Stimulated activated CD8-positive, alpha-beta memory T cell treated with anti-CD3 and anti-CD28 coated beads, Interleukin-12 subunit alpha, Interleukin-12 subunit beta, amount 100 ng/mL, for 24 hours (primary cell): ENCODE results near the gene BMP2.

Experiments
- DNase-seq: peaks from one replicate; pipeline ENCODE4 v3.0.0-alpha.2; 2020; ENCODE audit errors: extremely low read depth

Gene BMP2

DNA sequence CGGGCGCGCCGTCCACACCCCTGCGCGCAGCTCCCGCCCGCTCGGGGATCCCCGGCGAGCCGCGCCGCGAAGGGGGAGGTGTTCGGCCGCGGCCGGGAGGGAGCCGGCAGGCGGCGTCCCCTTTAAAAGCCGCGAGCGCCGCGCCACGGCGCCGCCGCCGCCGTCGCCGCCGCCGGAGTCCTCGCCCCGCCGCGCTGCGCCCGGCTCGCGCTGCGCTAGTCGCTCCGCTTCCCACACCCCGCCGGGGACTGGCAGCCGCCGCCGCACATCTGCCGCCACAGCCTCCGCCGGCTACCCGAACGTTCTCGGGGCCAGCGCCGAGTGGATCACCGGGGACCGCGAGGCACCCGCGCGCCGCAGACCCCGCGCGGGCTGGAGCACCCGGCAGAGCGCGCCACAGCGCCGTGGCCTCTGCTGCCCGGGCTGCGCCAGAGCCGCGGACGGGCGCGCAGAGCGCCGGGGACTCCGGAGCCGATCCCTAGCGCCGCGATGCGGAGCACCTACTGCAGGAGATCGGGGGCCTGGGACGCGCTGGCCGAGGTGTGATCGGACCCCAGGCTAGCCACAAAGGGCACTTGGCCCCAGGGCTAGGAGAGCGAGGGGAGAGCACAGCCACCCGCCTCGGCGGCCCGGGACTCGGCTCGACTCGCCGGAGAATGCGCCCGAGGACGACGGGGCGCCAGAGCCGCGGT is at the start of gene BMP2:
TSS of gene BMP2 (plus strand) at position 151 of the 692 bp plus-strand sequence. CDS start 2,441 bp downstream, outside the sequence.
- no peak for DNase-seq

DNA sequence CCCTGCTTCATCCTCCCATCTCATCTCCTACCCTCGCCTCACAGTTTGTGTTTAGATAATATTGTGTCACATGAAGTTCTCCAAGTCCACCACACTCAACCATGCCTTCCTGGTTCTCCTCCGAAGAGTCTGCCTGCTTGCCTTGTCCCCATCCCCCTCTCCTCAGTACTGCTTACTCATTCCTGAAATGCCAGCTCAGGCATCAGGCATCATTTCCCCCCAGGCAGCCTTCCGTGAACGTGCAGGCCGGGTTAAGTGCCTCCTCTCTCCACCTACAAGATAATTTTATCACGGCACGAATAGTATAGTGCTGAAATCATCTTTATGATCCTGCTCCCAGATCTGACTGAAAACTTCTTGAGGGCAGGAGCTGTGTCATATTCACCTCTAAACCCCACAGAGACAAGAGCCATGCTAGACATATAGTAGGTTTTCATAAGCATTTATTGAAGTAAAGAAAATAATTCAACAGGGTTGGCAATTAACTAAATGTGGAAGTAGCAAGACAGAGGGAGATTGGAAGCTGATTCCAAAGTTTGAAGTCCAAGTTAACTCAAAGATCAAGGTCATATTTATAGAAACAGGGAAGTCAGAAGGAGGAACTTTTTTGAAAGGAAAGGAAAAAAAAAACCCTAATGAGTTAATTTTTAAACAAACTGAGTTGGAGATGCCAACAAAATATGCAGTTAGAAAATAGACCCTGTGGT is 48.7 kb upstream of the BMP2 start:
- DNase-seq, result no peak

DNA sequence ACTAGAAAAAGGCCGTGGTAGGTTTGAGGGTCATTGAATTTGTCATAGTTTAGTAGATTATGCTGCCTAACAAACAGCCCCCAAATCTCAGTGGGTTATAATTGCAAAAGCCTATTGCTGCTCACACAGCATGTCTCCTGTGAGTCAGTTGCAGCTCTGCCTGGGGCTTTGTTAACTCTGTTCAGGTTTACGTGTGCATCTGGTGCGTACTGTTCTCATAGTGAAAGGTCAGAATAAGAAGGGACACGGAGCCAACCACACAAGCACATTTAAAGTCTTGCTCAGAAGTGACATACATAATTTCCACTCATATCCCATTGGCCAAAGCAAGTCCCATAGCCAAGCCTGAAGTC is 48.1 kb upstream of the BMP2 start:
- DNase-seq, result no peak

DNA sequence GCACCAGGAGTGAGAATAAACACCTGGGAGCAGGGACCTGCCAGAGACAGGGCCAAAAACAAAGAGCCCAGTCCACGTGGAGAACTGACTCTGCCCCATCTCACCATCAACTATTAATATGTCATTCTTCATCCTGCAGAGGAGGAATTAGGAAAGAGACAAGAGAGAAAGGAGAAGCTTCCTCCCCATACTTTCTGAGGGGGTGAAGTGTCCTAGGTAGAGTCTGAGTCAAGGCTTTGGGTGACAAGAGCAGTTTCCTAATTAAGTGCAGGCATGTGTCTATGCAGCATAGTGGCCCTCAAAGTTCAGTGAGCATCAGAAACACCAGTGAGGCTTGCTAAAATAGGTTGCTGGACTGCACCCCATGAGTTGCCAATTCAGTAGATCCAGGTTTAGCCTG is 40.7 kb upstream of the BMP2 start:
- DNase-seq, result no peak

DNA sequence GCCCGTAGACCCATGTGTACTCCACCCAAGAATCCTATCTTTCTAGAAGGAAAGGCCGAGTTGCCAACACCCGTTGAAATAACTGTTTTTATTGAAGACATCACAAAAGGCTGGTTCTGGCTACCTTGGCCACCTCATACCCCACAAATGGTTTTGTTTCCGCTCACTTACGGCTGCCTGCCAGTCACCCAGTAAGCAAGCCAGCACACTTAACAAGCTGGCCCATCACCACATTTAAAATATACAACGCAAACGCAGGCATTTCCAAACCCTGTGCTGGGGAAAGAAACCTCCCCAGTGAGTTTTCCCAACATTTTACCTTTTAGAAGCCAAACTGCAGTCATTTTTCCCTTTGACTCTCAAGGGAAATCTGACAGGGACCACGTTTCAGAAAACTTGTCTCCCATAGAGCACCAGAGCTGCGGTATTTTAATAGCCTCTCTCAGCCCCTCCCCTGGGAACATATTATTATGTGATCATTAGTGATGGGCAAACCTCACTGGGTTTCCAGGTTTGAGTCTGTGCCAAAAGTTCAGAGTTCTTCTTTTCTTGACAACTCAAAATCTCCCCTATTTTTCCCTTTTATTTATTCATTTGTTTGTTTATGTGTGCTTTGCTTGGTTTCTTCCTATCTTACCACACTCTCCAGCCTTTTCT is 36.7 kb upstream of the BMP2 start:
- DNase-seq, result no peak

DNA sequence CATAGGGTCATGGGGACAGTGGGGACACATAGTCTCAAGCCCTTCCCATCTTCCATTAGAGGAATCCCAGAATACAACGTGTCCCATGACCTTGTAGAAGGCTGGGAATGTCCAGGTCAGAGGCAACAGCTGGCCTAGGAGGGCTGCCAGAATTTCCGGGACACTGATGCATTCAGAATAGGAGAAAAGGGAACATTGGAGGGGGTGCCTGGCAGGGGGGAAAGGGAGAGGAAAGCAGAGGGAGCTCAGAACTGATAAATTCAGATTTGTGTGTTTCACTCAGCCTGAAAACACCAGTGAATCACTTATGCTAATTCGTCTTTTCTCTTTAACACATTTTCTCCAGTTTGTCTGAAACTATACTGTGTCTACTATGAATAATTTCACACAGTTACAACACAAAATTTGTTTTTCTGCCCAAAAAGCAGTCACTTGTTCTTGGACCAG is 35.5 kb upstream of the BMP2 start:
- DNase-seq, result no peak

DNA sequence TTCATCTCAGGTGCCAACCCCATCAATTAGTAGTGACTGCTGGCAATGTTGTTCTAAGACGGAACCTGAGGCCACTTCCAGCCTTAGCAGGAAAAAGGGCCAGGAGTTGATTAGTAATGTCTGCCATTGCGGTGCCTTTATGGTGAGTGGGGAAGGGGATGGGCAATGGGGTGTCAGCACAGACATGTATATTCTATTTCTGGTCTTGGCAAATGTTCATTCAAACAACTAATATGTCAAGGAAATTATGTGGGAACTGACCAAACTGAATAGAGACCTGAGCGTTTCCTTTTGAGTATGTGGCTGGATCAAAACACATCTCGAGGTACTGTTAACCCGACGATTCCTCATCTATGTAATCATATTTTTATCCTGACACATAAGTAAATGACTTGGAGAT is 34.6 kb upstream of the BMP2 start:
- no peak for DNase-seq

DNA sequence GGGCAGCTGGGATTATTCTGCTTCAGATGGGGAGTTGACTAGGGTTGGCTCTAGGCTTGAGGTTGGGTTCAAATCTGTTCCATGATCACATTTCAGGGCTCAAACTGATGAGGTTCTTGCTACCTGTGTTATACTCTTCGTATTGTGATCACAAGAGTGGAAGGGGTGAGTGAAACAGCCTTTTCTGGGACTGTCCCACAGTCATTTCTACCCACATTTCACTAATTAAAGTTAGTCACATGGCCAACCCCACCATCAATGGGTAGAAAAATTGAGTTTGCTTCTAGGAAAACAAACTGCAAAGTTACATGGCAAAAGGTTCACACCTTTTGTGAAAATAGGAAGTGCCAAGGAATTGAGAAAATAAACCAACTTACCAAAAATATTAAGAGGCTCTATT is 33.5 kb upstream of the BMP2 start:
- DNase-seq, result no peak

DNA sequence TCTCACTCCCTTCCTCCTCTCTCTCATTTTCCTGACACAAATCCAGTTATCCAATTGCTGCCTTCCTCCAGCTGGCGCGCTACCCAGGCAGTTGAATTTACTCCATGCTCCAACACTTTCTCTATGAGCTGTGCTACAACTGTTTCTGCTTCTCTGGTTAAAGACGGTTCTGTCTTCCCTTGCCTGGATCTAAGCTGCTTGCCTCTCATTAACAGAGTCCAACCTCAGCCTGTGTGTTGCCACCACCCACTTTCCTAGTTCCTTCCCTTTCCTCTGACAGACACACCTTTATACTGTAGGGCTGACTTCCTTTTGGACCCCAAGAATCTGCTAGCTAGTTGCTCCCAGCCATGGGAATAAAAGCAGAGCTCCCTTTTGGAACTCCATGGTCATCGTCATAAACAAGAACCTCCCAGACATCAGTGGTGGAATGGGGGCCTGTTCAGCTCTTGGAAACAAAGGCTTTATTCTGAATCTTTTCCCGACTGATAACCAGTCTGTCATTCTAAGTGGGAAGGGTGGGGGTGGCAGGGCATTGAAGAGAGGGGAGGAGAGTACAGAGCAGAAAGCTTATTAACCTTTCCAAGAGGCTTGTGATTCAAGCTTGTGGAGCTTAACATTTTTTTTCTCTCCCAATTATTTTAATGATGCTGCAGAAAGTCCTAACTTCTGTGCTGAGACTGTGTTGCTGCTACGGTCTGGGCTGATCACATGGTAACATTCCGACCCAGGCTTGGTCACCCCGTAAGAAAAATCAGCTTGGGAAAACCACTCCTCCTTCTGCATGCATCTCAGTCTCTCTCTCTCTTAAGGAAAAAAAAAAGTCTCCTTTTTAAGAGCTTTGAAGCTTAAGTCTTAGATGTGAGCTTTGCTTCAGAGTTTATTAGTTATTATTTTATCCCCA is 31.3 kb upstream of the BMP2 start:
- DNase-seq, result no peak

DNA sequence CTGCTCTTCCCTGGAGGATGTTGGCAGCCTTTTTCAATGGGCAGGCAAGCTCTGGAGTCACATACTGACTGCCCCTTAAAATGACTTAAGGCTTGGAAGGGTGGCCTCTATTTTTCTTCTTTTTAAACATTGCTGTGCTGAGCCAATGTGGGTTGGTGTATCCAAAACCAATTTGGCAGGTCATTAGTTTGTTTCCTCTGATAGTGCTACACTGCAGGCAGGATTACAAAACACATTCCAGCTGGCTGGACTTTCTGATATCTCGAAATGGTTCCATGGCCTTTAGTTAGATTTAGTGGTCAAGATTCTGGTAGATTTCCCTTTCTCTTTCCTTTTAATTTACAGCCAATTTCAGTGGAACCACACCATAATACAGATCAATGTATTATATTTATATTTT is 28.1 kb upstream of the BMP2 start:
- DNase-seq, result no peak

DNA sequence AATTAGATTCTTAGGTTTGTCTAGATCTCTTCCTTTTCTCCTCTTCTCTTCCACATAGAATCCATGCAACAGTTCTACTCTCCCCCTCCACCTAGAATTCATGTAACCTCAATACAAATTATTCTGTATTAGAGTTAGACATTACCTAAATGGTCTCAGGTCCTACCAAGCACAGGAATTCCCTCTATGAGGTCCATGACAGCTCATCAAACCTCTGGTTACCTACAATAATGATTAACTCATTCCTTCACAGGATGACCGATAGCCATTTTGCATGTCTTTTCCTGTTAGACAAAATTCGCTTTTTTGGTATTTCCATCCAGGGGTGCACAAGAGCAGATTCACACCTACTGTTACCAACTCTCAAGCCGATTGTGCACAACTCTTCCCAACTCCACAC is 27.4 kb upstream of the BMP2 start:
- no peak for DNase-seq

DNA sequence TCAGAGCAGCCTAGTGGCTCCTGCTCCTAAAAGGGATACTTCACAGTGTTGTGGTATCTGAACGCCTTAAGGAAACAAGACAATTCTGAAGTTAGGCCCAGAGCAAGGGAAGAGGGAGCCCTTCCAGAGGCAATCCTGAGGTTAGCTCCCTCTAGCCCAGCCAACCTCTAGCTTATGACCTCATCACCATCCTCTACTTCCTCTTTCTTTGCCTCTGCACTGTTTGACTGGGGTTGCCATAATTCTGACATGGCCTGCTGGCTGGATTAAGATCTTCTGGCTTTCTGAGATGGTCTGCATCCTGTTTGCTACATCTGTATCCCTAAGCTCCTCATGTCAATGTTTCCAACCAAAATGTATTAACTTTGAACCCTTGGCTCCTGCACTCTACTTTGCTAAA is 23.3 kb upstream of the BMP2 start:
- no peak for DNase-seq

DNA sequence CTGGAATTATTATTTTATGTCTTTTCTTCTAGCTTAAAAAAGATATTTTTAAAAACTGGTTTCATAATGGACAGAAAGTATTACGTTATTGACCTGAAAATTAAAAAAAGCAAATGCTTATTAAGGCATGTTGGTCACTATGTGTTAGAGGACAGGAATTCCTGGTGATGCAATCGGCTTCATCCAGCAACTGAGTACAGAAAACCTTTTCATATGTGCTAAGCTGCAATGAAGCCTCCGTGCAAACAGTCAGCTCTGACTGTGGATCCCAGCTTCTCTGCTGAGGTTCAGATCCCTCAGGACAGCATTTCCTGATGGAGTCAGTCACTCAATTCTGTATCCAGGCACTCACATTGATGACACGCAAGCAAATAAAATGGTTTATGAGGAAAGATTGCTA is 22.7 kb upstream of the BMP2 start:
- no peak for DNase-seq

DNA sequence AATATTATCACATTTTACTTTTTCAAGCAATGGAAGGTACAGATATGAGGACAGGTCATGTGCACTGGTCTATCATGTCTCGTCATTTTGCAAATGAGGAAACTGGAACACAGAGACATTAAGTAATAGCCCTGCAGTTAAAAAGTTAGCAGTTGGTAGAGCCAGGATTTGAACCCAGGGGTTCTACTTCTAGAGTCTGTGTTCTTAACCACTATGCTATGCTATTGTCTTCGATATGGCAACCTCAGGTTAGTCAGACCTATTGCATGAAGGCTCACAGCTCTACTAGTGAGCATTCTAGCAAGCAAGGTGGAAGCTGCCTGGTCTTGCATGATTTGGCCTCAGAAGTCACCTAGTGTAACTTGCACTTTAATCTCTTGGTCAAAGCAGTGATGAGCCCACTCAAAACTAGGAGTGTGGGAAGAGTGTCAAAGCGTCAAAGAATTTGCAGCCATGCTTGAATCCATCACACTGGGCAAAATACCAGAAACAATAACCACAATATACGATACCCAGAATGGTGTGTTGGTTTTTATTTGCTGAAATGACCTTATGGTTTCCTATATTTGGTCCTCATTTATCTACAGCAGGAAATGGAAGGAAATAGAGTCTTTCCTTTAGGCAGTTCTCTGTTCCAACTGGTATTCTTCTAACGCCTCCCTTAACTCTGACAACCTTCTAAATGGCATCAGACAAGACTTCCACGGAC is 20.4 kb upstream of the BMP2 start:
- no peak for DNase-seq

DNA sequence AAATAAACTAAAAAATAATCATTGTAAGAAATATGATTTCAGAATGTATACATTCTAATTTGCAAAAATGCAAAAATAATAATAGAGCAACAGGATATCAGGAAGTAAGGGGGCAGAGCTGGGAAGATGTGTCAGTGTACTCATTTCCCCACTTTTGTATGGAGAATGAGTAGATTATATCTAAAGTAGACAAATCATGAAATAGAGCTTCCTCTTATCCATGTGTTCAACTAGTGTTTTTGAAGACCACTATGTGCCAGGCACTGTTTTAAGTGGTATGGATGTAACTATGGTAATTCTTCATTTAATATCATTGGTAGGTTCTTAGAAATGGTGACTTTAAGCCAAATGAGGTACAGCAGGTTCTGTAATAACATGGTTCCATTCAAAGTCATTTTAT is 17.0 kb upstream of the BMP2 start:
- no peak for DNase-seq

DNA sequence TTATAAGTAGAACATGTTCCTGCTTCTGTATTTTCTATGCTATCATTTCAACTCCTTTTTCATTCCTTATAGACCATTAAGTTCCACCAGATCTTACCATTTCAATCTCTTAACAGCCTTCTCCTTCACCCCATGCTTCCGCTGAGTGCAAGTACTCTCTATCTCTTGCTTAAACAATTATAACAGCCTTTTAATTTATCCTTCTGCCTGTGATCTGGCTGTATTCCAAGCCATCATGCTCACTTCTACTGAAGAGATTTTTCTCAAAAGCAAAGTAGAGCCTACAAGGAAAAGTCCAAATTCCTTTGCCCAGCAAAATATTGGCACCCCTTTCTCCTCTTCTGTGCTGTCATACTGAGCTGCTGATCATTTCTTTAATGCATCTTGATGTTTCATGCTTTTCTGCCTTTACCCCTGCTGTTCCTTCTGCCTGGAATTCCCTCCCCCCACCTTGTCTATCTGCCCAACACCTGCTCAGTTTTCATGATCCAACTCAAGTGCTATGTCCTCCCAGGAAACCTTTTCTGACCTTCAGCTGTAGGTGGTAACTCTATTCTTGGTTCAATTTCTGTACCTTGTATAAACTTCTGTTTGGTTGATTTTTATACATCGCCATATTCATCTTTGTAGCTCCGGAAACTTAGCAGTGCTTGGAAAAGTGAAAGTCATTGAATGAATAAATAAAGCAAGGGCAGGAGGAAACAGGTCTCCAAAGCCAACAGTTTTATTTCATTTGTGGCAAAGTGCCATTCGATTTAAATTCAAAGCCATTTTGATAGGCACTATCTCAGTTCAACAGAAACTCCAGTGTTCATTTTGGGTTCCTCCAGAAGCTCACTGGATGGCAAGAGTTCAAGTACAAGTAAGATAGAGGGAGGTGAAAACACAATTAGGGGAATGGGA is 10.5 kb upstream of the BMP2 start:
- no peak for DNase-seq

DNA sequence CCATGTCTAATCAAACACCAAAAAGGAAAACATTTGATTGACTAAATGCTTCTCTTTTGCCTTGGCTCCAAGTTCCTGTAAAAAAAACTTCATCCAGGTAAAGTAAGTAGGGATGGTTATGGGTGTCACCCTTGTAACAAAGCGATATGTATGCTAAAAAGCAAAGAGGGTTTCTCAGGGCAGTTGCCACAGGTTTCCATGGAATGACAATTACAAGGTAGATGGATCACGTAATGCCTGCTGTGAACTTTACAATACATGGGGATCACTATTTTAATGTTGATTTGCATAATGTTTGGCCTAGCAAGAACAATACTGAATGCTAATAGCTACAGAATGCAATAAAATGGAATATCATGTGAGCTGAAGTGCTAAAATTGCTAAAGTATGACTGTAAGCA is 2.9 kb upstream of the BMP2 start:
- DNase-seq, result no peak

DNA sequence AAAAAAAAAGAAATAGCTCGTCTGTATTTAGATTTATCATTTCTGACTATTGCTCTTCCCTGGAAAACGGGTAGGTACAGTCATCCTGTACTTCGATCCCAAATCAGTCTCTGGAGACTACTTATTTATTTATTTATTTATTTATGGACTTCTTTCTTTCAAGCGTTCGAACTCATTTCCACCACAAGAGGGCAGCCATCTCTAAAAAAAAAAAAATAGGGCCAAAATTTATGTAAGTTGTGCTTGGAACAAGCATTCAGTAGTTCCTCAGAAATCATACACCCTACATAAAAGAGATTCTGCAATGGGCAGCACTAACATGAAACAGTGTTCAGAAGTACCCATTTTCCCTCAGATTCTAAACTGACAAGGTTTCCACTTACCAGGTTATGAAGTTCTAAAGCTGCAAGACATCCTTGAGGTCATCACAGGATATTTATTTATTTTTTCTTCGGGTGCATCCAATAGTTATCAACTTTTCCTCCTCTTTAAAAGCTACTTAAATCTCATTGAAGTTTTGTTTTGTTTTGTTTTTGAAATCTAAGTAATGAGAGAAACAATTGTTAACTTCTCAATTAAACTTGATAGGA is 1.9 kb upstream of the BMP2 start:
- no peak for DNase-seq

DNA sequence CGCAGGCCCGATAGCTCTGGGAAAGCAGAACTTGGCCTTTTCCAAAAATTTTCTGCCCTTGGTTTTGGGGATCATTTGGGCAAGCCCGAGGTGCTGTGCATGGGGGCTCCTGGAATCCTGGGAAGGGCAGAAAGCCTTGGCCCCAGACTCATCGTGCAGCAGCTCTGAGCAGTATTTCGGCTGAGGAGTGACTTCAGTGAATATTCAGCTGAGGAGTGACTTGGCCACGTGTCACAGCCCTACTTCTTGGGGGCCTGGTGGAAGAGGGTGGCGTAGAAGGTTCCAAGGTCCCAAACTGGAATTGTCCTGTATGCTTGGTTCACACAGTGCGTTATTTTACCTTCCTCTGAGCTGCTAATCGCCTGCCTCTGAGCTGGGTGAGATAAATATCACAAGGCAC is 1.1 kb upstream of the BMP2 start:
- no peak for DNase-seq

DNA sequence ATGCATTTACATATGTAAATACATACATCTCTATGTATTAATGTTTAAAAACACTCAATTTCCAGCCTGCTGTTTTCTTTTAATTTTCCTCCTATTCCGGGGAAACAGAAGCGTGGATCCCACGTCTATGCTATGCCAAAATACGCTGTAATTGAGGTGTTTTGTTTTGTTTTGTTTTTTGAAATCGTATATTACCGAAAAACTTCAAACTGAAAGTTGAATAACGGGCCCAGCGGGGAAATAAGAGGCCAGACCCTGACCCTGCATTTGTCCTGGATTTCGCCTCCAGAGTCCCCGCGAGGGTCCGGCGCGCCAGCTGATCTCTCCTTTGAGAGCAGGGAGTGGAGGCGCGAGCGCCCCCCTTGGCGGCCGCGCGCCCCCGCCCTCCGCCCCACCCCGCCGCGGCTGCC is 355 bp upstream of the BMP2 start:
- no peak for DNase-seq
